GM23338 (cell line): Measurements from ENCODE around the gene MAP4K5. TPM values are rescaled to one million over a fixed set of nuclear protein-coding genes. Genes with fewer than 3 reads are reported as not detected.

Source experiments
- ATAC-seq: fragments of 200-7000 bp; cut with Tn5 transposase; 3 replicates; pipeline ENCODE4 v1.9.1; 2020
- DNase-seq: peaks from one replicate; pipeline ENCODE4 v3.0.0-alpha.2; 2015; ENCODE audit warnings: low spot score
- H2AFZ ChIP-seq: fragments of 200-600 bp; sonication (generic); 2 replicates; pipeline ENCODE4 v1.8.0; 2016; ENCODE audit warnings: antibody characterized with exemption, mild to moderate bottlenecking, moderate library complexity
- H3F3A ChIP-seq: fragments of 200-600 bp; sonication (generic); replicated peaks from 2 replicates; pipeline ENCODE4 v1.8.0; 2017; ENCODE audit warnings: antibody characterized with exemption, mixed run types, low read depth
- H3K27ac ChIP-seq: fragments of 200-600 bp; sonication (generic); 2 replicates; pipeline ENCODE4 v1.6.1; 2016; ENCODE audit warnings: low read depth
- H3K27me3 ChIP-seq: fragments of 200-600 bp; sonication (generic); 2 replicates; pipeline ENCODE4 v1.8.0; 2016; ENCODE audit warnings: mild to moderate bottlenecking, mixed run types, moderate library complexity; ENCODE audit not compliant: insufficient read depth
- H3K36me3 ChIP-seq: fragments of 200-600 bp; sonication (generic); 2 replicates; pipeline ENCODE4 v1.8.0; 2016; ENCODE audit warnings: mild to moderate bottlenecking; ENCODE audit not compliant: insufficient read depth
- H3K4me1 ChIP-seq: fragments of 200-600 bp; sonication (generic); 2 replicates; pipeline ENCODE4 v1.8.0; 2016; ENCODE audit warnings: mild to moderate bottlenecking, moderate library complexity; ENCODE audit not compliant: insufficient read depth
- H3K4me2 ChIP-seq: fragments of 200-600 bp; sonication (generic); 2 replicates; pipeline ENCODE4 v1.7.1; 2017; ENCODE audit warnings: mixed run types
- H3K4me3 ChIP-seq: fragments of 200-600 bp; sonication (generic); 2 replicates; pipeline ENCODE4 v1.6.1; 2016; ENCODE audit warnings: mixed run types
- H3K79me2 ChIP-seq: fragments of 200-600 bp; sonication (generic); replicated peaks from 2 replicates; pipeline ENCODE4 v1.8.0; 2017; ENCODE audit warnings: mild to moderate bottlenecking; ENCODE audit not compliant: insufficient read depth
- H3K9me2 ChIP-seq: fragments of 200-600 bp; sonication (generic); 2 replicates; pipeline ENCODE4 v1.8.0; 2017; ENCODE audit not compliant: insufficient read depth
- H4K20me1 ChIP-seq: fragments of 200-600 bp; sonication (generic); replicated peaks from 2 replicates; pipeline ENCODE4 v1.8.0; 2017; ENCODE audit warnings: mild to moderate bottlenecking; ENCODE audit not compliant: insufficient read depth
- H3K27ac Mint-ChIP-seq: 2 replicates; pipeline ENCODE4 v1.8.0; 2020; ENCODE audit warnings: inconsistent platforms, mild to moderate bottlenecking, moderate library complexity, mixed read lengths
- H3K27me3 Mint-ChIP-seq: 3 replicates; pipeline ENCODE4 v1.8.0; 2022; ENCODE audit warnings: low read depth, mild to moderate bottlenecking, moderate library complexity, mixed read lengths, inconsistent platforms; ENCODE audit not compliant: insufficient read depth, poor library complexity
- H3K36me3 Mint-ChIP-seq: 3 replicates; pipeline ENCODE4 v1.8.0; 2021; ENCODE audit warnings: low read depth, mild to moderate bottlenecking, inconsistent platforms, moderate library complexity, mixed read lengths
- H3K4me1 Mint-ChIP-seq: 3 replicates; pipeline ENCODE4 v1.8.0; 2020; ENCODE audit warnings: mild to moderate bottlenecking, inconsistent platforms, mixed read lengths
- H3K4me3 Mint-ChIP-seq: 3 replicates; pipeline ENCODE4 v1.8.0; 2021; ENCODE audit warnings: moderate library complexity, mild to moderate bottlenecking, inconsistent platforms, mixed read lengths
- H3K9me3 Mint-ChIP-seq: 3 replicates; pipeline ENCODE4 v1.8.0; 2020; ENCODE audit warnings: moderate library complexity, mild to moderate bottlenecking, inconsistent platforms, mixed read lengths
- CREB1 ChIP-seq: fragments of 250-450 bp; sonication (Bioruptor Pico); IDR thresholded peaks from 2 replicates; pipeline ENCODE4 v1.5.0; 2020; ENCODE audit warnings: low read depth, mild to moderate bottlenecking, moderate library complexity
- EZH2 ChIP-seq: fragments of 200-600 bp; sonication (generic); IDR thresholded peaks from one replicate; pipeline ENCODE4 v1.8.0; 2017; ENCODE audit warnings: antibody characterized with exemption, mild to moderate bottlenecking, low read depth; ENCODE audit not compliant: unreplicated experiment
- NANOG ChIP-seq: IDR thresholded peaks from 2 replicates; pipeline ENCODE4 v1.6.1; 2016; ENCODE audit warnings: antibody characterized with exemption, borderline replicate concordance
- STAT1 ChIP-seq: IDR thresholded peaks from one replicate; pipeline ENCODE4 v1.6.1; 2016; ENCODE audit warnings: antibody characterized with exemption; ENCODE audit not compliant: unreplicated experiment
- ZNF114 ChIP-seq: fragments of 250-450 bp; sonication (Bioruptor Pico); IDR thresholded peaks from 2 replicates; pipeline ENCODE4 v1.5.0; 2020; ENCODE audit warnings: mild to moderate bottlenecking, moderate library complexity
- polyA plus RNA-seq: library from polyadenylated mRNA; unstranded; fragments of >200 nt; fragmentation: Nextera tagmentation; extraction: Ambion mirVana; gene quantifications from 2 replicates; pipeline ENCODE4 v1.2.1, GENCODE V29; 2016
- total RNA-seq: library from RNA; depleted of rRNA; stranded (reverse); fragments of >200 nt; shearing (Covaris generic); gene quantifications from 2 replicates; pipeline ENCODE4 v1.2.3, GENCODE V29; 2014
- TF ChIP-seq, protein P1 (sequence below): fragments of 250-450 bp; sonication (Bioruptor Pico); IDR thresholded peaks from 2 replicates; pipeline ENCODE4 v1.5.0; 2020; ENCODE audit warnings: mild to moderate bottlenecking, moderate library complexity
- TF ChIP-seq, protein P2 (sequence below): IDR thresholded peaks from one replicate; pipeline ENCODE4 v1.6.1; 2018; ENCODE audit warnings: antibody characterized with exemption; ENCODE audit not compliant: unreplicated experiment

The MAP4K5 gene
- total and polyA plus RNA-seq, 2 experiments from 2014 or later, result 71.4 to 74.6 TPM

DNA sequence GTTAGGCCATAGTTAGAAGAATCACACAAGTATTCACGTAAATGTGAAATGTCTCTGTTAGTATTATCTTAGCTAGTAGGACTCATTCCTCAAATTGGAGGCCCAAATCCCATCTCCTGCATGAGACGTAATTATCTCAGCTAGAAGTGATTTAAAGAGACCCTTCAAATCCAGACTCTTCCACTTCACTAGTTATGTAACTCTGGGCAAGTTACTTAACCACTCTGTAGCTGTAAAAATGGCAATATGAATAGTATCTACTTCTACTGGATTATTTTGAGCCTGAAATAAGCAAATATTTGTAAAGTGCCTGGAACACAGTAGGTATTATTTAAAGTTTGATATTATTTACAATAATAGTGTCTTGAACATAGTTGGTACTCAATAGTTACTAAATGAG, 107.3 kb downstream of the MAP4K5 start (continued):
- TF ChIP-seq, protein P1, sequence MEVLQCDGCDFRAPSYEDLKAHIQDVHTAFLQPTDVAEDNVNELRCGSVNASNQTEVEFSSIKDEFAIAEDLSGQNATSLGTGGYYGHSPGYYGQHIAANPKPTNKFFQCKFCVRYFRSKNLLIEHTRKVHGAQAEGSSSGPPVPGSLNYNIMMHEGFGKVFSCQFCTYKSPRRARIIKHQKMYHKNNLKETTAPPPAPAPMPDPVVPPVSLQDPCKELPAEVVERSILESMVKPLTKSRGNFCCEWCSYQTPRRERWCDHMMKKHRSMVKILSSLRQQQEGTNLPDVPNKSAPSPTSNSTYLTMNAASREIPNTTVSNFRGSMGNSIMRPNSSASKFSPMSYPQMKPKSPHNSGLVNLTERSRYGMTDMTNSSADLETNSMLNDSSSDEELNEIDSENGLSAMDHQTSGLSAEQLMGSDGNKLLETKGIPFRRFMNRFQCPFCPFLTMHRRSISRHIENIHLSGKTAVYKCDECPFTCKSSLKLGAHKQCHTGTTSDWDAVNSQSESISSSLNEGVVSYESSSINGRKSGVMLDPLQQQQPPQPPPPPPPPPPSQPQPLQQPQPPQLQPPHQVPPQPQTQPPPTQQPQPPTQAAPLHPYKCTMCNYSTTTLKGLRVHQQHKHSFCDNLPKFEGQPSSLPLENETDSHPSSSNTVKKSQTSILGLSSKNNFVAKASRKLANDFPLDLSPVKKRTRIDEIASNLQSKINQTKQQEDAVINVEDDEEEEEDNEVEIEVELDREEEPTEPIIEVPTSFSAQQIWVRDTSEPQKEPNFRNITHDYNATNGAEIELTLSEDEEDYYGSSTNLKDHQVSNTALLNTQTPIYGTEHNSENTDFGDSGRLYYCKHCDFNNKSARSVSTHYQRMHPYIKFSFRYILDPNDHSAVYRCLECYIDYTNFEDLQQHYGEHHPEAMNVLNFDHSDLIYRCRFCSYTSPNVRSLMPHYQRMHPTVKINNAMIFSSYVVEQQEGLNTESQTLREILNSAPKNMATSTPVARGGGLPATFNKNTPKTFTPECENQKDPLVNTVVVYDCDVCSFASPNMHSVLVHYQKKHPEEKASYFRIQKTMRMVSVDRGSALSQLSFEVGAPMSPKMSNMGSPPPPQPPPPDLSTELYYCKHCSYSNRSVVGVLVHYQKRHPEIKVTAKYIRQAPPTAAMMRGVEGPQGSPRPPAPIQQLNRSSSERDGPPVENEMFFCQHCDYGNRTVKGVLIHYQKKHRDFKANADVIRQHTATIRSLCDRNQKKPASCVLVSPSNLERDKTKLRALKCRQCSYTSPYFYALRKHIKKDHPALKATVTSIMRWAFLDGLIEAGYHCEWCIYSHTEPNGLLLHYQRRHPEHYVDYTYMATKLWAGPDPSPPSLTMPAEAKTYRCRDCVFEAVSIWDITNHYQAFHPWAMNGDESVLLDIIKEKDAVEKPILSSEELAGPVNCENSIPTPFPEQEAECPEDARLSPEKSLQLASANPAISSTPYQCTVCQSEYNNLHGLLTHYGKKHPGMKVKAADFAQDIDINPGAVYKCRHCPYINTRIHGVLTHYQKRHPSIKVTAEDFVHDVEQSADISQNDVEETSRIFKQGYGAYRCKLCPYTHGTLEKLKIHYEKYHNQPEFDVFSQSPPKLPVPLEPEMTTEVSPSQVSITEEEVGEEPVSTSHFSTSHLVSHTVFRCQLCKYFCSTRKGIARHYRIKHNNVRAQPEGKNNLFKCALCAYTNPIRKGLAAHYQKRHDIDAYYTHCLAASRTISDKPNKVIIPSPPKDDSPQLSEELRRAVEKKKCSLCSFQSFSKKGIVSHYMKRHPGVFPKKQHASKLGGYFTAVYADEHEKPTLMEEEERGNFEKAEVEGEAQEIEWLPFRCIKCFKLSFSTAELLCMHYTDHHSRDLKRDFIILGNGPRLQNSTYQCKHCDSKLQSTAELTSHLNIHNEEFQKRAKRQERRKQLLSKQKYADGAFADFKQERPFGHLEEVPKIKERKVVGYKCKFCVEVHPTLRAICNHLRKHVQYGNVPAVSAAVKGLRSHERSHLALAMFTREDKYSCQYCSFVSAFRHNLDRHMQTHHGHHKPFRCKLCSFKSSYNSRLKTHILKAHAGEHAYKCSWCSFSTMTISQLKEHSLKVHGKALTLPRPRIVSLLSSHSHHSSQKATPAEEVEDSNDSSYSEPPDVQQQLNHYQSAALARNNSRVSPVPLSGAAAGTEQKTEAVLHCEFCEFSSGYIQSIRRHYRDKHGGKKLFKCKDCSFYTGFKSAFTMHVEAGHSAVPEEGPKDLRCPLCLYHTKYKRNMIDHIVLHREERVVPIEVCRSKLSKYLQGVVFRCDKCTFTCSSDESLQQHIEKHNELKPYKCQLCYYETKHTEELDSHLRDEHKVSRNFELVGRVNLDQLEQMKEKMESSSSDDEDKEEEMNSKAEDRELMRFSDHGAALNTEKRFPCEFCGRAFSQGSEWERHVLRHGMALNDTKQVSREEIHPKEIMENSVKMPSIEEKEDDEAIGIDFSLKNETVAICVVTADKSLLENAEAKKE, result no peak
- TF ChIP-seq NANOG (no peak), STAT1 (no peak)

DNA sequence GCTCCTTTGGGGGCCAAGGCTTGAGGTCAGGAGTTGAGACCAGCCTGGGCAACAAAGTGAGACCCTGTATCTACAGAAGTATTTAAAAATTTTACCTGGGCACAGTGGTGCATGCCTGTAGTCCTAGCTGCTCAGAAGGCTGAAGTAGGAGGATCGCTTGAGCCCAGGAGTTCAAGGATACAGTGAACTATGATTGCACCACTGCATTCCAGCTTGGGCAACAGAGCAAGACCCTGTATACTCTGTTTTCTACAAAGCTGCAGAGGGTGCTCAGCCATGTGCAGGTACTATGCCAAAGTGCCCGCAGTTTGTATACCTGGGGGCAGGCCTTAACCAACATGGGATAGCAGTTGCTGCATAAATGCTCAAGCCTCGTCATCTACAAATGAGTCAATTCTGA, 108.8 kb downstream of the MAP4K5 start:
- Histone ChIP-seq H3K4me1 (no peaks in the 10 kb centered on the region), H3K9me2 (no peaks in the 10 kb centered on the region), H3F3A (no peaks in the 10 kb centered on the region), H3K79me2 (no peaks in the 10 kb centered on the region), H4K20me1 (no peaks in the 10 kb centered on the region), H3K4me3 (no peak overlapping the region), H3K36me3 (peaks cover 15% of the 10 kb centered on the region; the same call in 1 of the 2 replicates), H2AFZ (no peak overlapping the region), H3K4me2 (no peak overlapping the region), H3K27me3 (no peaks in the 10 kb centered on the region), H3K27ac (no peak overlapping the region)
- no peak for DNase-seq
- Mint-ChIP-seq H3K36me3 (peaks cover 18% of the 10 kb centered on the region; the same call in 2 of the 3 replicates), H3K4me3 (no peak overlapping the region), H3K4me1 (no peaks in the 10 kb centered on the region), H3K9me3 (no peaks in the 10 kb centered on the region), H3K27ac (no peak overlapping the region), H3K27me3 (no peaks in the 10 kb centered on the region)
- ATAC-seq, result no peak
- TF ChIP-seq EZH2 (no peak), ZNF114 (CRISPR knock-in tag) (no peak), CREB1 (CRISPR knock-in tag) (no peak)
- TF ChIP-seq, protein P2, sequence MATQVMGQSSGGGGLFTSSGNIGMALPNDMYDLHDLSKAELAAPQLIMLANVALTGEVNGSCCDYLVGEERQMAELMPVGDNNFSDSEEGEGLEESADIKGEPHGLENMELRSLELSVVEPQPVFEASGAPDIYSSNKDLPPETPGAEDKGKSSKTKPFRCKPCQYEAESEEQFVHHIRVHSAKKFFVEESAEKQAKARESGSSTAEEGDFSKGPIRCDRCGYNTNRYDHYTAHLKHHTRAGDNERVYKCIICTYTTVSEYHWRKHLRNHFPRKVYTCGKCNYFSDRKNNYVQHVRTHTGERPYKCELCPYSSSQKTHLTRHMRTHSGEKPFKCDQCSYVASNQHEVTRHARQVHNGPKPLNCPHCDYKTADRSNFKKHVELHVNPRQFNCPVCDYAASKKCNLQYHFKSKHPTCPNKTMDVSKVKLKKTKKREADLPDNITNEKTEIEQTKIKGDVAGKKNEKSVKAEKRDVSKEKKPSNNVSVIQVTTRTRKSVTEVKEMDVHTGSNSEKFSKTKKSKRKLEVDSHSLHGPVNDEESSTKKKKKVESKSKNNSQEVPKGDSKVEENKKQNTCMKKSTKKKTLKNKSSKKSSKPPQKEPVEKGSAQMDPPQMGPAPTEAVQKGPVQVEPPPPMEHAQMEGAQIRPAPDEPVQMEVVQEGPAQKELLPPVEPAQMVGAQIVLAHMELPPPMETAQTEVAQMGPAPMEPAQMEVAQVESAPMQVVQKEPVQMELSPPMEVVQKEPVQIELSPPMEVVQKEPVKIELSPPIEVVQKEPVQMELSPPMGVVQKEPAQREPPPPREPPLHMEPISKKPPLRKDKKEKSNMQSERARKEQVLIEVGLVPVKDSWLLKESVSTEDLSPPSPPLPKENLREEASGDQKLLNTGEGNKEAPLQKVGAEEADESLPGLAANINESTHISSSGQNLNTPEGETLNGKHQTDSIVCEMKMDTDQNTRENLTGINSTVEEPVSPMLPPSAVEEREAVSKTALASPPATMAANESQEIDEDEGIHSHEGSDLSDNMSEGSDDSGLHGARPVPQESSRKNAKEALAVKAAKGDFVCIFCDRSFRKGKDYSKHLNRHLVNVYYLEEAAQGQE, result no peak
